ENCODE data around the gene TSPAN8.

The TSPAN8 gene

GRCh38 chr12:71142016-71142415 is 15.8 kb downstream of the TSPAN8 start:
- Histone ChIP-seq H3K9me3 (ENCODE audit: control insufficient read depth, low read length) (no peaks in the 10 kb centered on the region), H3K4me1 (ENCODE audit: control insufficient read depth, insufficient read depth, low read length) (peaks cover 13% of the 10 kb centered on the region), H3K27me3 (replicated peaks; ENCODE audit: control insufficient read depth, insufficient read depth, low read length) (no peaks in the 10 kb centered on the region), H3K9ac (ENCODE audit: low read length) (no peak overlapping the region), H3K36me3 (ENCODE audit: control insufficient read depth, insufficient read depth, low read length, severe bottlenecking) (no peaks in the 10 kb centered on the region), H3K4me3 (ENCODE audit: low read length) (no peak overlapping the region)
- no peak for DNase-seq (ENCODE audit: low read depth)

GRCh38 chr12:71141378-71141926 is 16.3 kb downstream of the TSPAN8 start:
- no peak for DNase-seq (ENCODE audit: low read depth)
- Histone ChIP-seq H3K4me1 (ENCODE audit: control insufficient read depth, insufficient read depth, low read length) (peaks cover 13% of the 10 kb centered on the region), H3K9ac (ENCODE audit: low read length) (no peak overlapping the region), H3K27me3 (replicated peaks; ENCODE audit: control insufficient read depth, insufficient read depth, low read length) (no peaks in the 10 kb centered on the region), H3K36me3 (ENCODE audit: control insufficient read depth, insufficient read depth, low read length, severe bottlenecking) (no peaks in the 10 kb centered on the region), H3K4me3 (ENCODE audit: low read length) (no peak overlapping the region), H3K9me3 (ENCODE audit: control insufficient read depth, low read length) (no peaks in the 10 kb centered on the region)

GRCh38 chr12:71139153-71139735 is 18.6 kb downstream of the TSPAN8 start:
- Histone ChIP-seq H3K4me3 (ENCODE audit: low read length) (no peak overlapping the region), H3K4me1 (ENCODE audit: control insufficient read depth, insufficient read depth, low read length) (peaks cover 13% of the 10 kb centered on the region), H3K9ac (ENCODE audit: low read length) (no peak overlapping the region), H3K36me3 (ENCODE audit: control insufficient read depth, insufficient read depth, low read length, severe bottlenecking) (no peaks in the 10 kb centered on the region), H3K27me3 (replicated peaks; ENCODE audit: control insufficient read depth, insufficient read depth, low read length) (no peaks in the 10 kb centered on the region), H3K9me3 (ENCODE audit: control insufficient read depth, low read length) (no peaks in the 10 kb centered on the region)
- DNase-seq (ENCODE audit: low read depth), result no peak

- no peak for DNase-seq (ENCODE audit: low read depth)
- H3K4me1 ChIP-seq (ENCODE audit: control insufficient read depth, insufficient read depth, low read length), result peaks cover 16% of the 10 kb centered on the region
- no peaks in the 10 kb centered on the region for H3K27me3 ChIP-seq (replicated peaks; ENCODE audit: control insufficient read depth, insufficient read depth, low read length)
- H3K4me3 ChIP-seq (ENCODE audit: low read length), result no peak overlapping the region
- H3K9me3 ChIP-seq (ENCODE audit: control insufficient read depth, low read length), result no peaks in the 10 kb centered on the region
- H3K36me3 ChIP-seq (ENCODE audit: control insufficient read depth, insufficient read depth, low read length, severe bottlenecking), result no peaks in the 10 kb centered on the region
- no peak overlapping the region for H3K9ac ChIP-seq (ENCODE audit: low read length)
Measured at GRCh38 chr12:71138011-71138410, 19.8 kb downstream of the TSPAN8 start.

GRCh38 chr12:71135812-71136176 is 22.0 kb downstream of the TSPAN8 start:
- Histone ChIP-seq H3K9me3 (ENCODE audit: control insufficient read depth, low read length) (no peaks in the 10 kb centered on the region), H3K4me3 (ENCODE audit: low read length) (no peak overlapping the region), H3K4me1 (ENCODE audit: control insufficient read depth, insufficient read depth, low read length) (peaks cover 5% of the 10 kb centered on the region), H3K9ac (ENCODE audit: low read length) (no peak overlapping the region), H3K36me3 (ENCODE audit: control insufficient read depth, insufficient read depth, low read length, severe bottlenecking) (no peaks in the 10 kb centered on the region), H3K27me3 (replicated peaks; ENCODE audit: control insufficient read depth, insufficient read depth, low read length) (no peaks in the 10 kb centered on the region)
- no peak for DNase-seq (ENCODE audit: low read depth)

- H3K4me1 ChIP-seq (ENCODE audit: control insufficient read depth, insufficient read depth, low read length), result peaks cover 3% of the 10 kb centered on the region
- DNase-seq (ENCODE audit: low read depth), result no peak
- H3K9ac ChIP-seq (ENCODE audit: low read length), result no peak overlapping the region
- no peaks in the 10 kb centered on the region for H3K36me3 ChIP-seq (ENCODE audit: control insufficient read depth, insufficient read depth, low read length, severe bottlenecking)
- no peaks in the 10 kb centered on the region for H3K27me3 ChIP-seq (replicated peaks; ENCODE audit: control insufficient read depth, insufficient read depth, low read length)
- H3K9me3 ChIP-seq (ENCODE audit: control insufficient read depth, low read length), result no peaks in the 10 kb centered on the region
- H3K4me3 ChIP-seq (ENCODE audit: low read length), result no peak overlapping the region
Measured at GRCh38 chr12:71135077-71135811, 22.6 kb downstream of the TSPAN8 start.

GRCh38 chr12:71134405-71134804 is 23.4 kb downstream of the TSPAN8 start:
- Histone ChIP-seq H3K27me3 (replicated peaks; ENCODE audit: control insufficient read depth, insufficient read depth, low read length) (no peaks in the 10 kb centered on the region), H3K4me3 (ENCODE audit: low read length) (no peak overlapping the region), H3K4me1 (ENCODE audit: control insufficient read depth, insufficient read depth, low read length) (peaks cover 3% of the 10 kb centered on the region), H3K9ac (ENCODE audit: low read length) (no peak overlapping the region), H3K36me3 (ENCODE audit: control insufficient read depth, insufficient read depth, low read length, severe bottlenecking) (no peaks in the 10 kb centered on the region), H3K9me3 (ENCODE audit: control insufficient read depth, low read length) (no peaks in the 10 kb centered on the region)
- no peak for DNase-seq (ENCODE audit: low read depth)

- Histone ChIP-seq H3K9me3 (ENCODE audit: control insufficient read depth, low read length) (no peaks in the 10 kb centered on the region), H3K27me3 (replicated peaks; ENCODE audit: control insufficient read depth, insufficient read depth, low read length) (no peaks in the 10 kb centered on the region), H3K36me3 (ENCODE audit: control insufficient read depth, insufficient read depth, low read length, severe bottlenecking) (no peaks in the 10 kb centered on the region), H3K9ac (ENCODE audit: low read length) (no peak overlapping the region), H3K4me3 (ENCODE audit: low read length) (no peak overlapping the region), H3K4me1 (ENCODE audit: control insufficient read depth, insufficient read depth, low read length) (peaks cover 23% of the 10 kb centered on the region)
- DNase-seq (ENCODE audit: low read depth), result no peak
Measured at GRCh38 chr12:71130521-71131069, 27.2 kb downstream of the TSPAN8 start.

- H3K4me3 ChIP-seq (ENCODE audit: low read length), result no peak overlapping the region
- no peaks in the 10 kb centered on the region for H3K9me3 ChIP-seq (ENCODE audit: control insufficient read depth, low read length)
- peaks cover 23% of the 10 kb centered on the region for H3K4me1 ChIP-seq (ENCODE audit: control insufficient read depth, insufficient read depth, low read length)
- H3K36me3 ChIP-seq (ENCODE audit: control insufficient read depth, insufficient read depth, low read length, severe bottlenecking), result no peaks in the 10 kb centered on the region
- no peak for DNase-seq (ENCODE audit: low read depth)
- no peaks in the 10 kb centered on the region for H3K27me3 ChIP-seq (replicated peaks; ENCODE audit: control insufficient read depth, insufficient read depth, low read length)
- H3K9ac ChIP-seq (ENCODE audit: low read length), result no peak overlapping the region
Measured at GRCh38 chr12:71129364-71129763, 28.4 kb downstream of the TSPAN8 start.

- H3K4me1 ChIP-seq (ENCODE audit: control insufficient read depth, insufficient read depth, low read length), result peaks cover 21% of the 10 kb centered on the region
- no peak overlapping the region for H3K4me3 ChIP-seq (ENCODE audit: low read length)
- H3K36me3 ChIP-seq (ENCODE audit: control insufficient read depth, insufficient read depth, low read length, severe bottlenecking), result no peaks in the 10 kb centered on the region
- no peaks in the 10 kb centered on the region for H3K9me3 ChIP-seq (ENCODE audit: control insufficient read depth, low read length)
- H3K27me3 ChIP-seq (replicated peaks; ENCODE audit: control insufficient read depth, insufficient read depth, low read length), result no peaks in the 10 kb centered on the region
- H3K9ac ChIP-seq (ENCODE audit: low read length), result no peak overlapping the region
- DNase-seq (ENCODE audit: low read depth), result no peak
Measured at GRCh38 chr12:71128191-71128788, 29.5 kb downstream of the TSPAN8 start.

- Histone ChIP-seq H3K9ac (ENCODE audit: low read length) (no peak overlapping the region), H3K9me3 (ENCODE audit: control insufficient read depth, low read length) (no peaks in the 10 kb centered on the region), H3K4me1 (ENCODE audit: control insufficient read depth, insufficient read depth, low read length) (peaks cover 21% of the 10 kb centered on the region), H3K4me3 (ENCODE audit: low read length) (no peak overlapping the region), H3K27me3 (replicated peaks; ENCODE audit: control insufficient read depth, insufficient read depth, low read length) (no peaks in the 10 kb centered on the region), H3K36me3 (ENCODE audit: control insufficient read depth, insufficient read depth, low read length, severe bottlenecking) (no peaks in the 10 kb centered on the region)
- DNase-seq (ENCODE audit: low read depth), result no peak
Measured at GRCh38 chr12:71125949-71126348, 31.9 kb downstream of the TSPAN8 start.

Data from adipocyte (in vitro differentiated cells).